ENCODE data around the gene TMEM229B.

TMEM229B gene

GRCh38 chr14:67440513-67440912, 48.0 kb downstream of the TMEM229B start:
- no peaks in the 10 kb centered on the region for H3F3A ChIP-seq (ENCODE audit: low read depth)
- no peak overlapping the region for H3K4me2 ChIP-seq (ENCODE audit: low read depth, low read length, poor library complexity, severe bottlenecking)
- no peaks in the 10 kb centered on the region for H3K27me3 ChIP-seq (ENCODE audit: insufficient read depth, low read length, poor library complexity, severe bottlenecking)
- TF ChIP-seq, protein P1, sequence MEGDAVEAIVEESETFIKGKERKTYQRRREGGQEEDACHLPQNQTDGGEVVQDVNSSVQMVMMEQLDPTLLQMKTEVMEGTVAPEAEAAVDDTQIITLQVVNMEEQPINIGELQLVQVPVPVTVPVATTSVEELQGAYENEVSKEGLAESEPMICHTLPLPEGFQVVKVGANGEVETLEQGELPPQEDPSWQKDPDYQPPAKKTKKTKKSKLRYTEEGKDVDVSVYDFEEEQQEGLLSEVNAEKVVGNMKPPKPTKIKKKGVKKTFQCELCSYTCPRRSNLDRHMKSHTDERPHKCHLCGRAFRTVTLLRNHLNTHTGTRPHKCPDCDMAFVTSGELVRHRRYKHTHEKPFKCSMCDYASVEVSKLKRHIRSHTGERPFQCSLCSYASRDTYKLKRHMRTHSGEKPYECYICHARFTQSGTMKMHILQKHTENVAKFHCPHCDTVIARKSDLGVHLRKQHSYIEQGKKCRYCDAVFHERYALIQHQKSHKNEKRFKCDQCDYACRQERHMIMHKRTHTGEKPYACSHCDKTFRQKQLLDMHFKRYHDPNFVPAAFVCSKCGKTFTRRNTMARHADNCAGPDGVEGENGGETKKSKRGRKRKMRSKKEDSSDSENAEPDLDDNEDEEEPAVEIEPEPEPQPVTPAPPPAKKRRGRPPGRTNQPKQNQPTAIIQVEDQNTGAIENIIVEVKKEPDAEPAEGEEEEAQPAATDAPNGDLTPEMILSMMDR (conservative IDR thresholded peaks at IDR 0.05; ENCODE audit: low read length): no peak
- no peak for TF ChIP-seq EZH2phosphoT487 (IDR thresholded peaks at IDR 0.05; ENCODE audit: borderline replicate concordance)
- H4K20me1 ChIP-seq (ENCODE audit: insufficient read depth, low read length, poor library complexity, severe bottlenecking): no peaks in the 10 kb centered on the region
- H3K9me2 ChIP-seq (replicated peaks; ENCODE audit: low read depth, low read length): no peaks in the 10 kb centered on the region
- no peaks in the 10 kb centered on the region for H3K36me3 ChIP-seq (ENCODE audit: insufficient read depth, low read length)
- no peak overlapping the region for H3K9ac ChIP-seq (ENCODE audit: low read depth, low read length, poor library complexity, severe bottlenecking)
- no peak overlapping the region for H3K4me3 ChIP-seq (ENCODE audit: low read length, poor library complexity, severe bottlenecking)
- no peaks in the 10 kb centered on the region for H3K79me2 ChIP-seq (ENCODE audit: insufficient read depth, low read length)
- H2AFZ ChIP-seq (ENCODE audit: low read length): no peak overlapping the region
- no peaks in the 10 kb centered on the region for H3K9me3 ChIP-seq (ENCODE audit: insufficient read depth, low read depth, low read length)
- no peaks in the 10 kb centered on the region for H3K4me1 ChIP-seq (ENCODE audit: insufficient read depth, low read length, poor library complexity, severe bottlenecking)

- H3K9me2 ChIP-seq (replicated peaks; ENCODE audit: low read depth, low read length): no peaks in the 10 kb centered on the region
- no peaks in the 10 kb centered on the region for H3K79me2 ChIP-seq (ENCODE audit: insufficient read depth, low read length)
- no peaks in the 10 kb centered on the region for H3K36me3 ChIP-seq (ENCODE audit: insufficient read depth, low read length)
- H3K4me1 ChIP-seq (ENCODE audit: insufficient read depth, low read length, poor library complexity, severe bottlenecking): no peaks in the 10 kb centered on the region
- H3K4me2 ChIP-seq (ENCODE audit: low read depth, low read length, poor library complexity, severe bottlenecking): no peak overlapping the region
- no peaks in the 10 kb centered on the region for H3F3A ChIP-seq (ENCODE audit: low read depth)
- H3K9ac ChIP-seq (ENCODE audit: low read depth, low read length, poor library complexity, severe bottlenecking): no peak overlapping the region
- TF ChIP-seq, protein P1 (conservative IDR thresholded peaks at IDR 0.05; ENCODE audit: low read length): no peak
- TF ChIP-seq EZH2phosphoT487 (IDR thresholded peaks at IDR 0.05; ENCODE audit: borderline replicate concordance): no peak
- H2AFZ ChIP-seq (ENCODE audit: low read length): no peak overlapping the region
- no peaks in the 10 kb centered on the region for H3K27me3 ChIP-seq (ENCODE audit: insufficient read depth, low read length, poor library complexity, severe bottlenecking)
- H3K9me3 ChIP-seq (ENCODE audit: insufficient read depth, low read depth, low read length): no peaks in the 10 kb centered on the region
- no peak overlapping the region for H3K4me3 ChIP-seq (ENCODE audit: low read length, poor library complexity, severe bottlenecking)
- no peaks in the 10 kb centered on the region for H4K20me1 ChIP-seq (ENCODE audit: insufficient read depth, low read length, poor library complexity, severe bottlenecking)
These were observed 49.6 kb downstream of the TMEM229B start for GRCh38 chr14:67438969-67439368.

DNA sequence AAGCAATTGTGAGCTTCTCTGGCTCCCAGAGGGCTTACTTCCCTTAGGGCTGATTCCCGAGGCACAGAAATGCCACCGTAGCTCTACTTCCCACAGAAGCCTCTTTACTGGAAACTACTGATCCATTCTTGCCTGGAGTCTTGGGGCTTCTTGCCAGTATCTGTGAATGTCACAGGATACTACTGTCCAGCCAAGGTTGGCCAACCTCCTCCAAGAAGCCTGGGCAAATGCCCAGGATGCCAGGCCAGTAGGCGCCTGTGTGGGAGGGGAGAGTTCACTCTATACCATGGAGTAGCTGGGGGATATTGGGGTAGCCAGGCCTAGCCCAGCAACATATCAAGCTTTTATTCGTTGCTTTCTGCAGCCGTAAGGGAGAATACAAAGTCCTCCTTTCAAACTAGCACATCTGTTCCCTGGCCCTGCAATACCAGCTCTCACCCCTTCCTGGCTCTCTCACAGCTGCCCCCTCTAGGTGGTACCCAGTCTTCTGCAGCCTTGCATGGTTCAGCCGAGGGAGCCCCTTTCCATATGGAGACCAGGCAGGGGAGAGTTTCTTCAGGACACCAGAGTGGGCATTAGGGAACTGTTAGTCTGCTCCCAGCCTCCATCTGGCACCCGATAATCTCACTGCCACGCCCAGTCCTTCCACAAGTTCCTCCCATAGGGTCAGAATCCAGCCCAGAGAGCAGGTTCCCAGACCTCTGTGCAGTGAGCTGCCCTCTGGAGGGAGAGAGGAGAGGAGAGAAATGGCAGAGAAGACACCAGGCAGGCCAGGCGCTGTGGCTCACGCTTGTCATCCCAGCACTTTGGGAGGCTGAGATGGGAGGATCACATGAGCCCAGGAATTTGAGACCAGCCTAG, 52.3 kb downstream of the TMEM229B start:
- no peak overlapping the region for H3K9ac ChIP-seq (ENCODE audit: low read depth, low read length, poor library complexity, severe bottlenecking)
- no peak overlapping the region for H2AFZ ChIP-seq (ENCODE audit: low read length)
- H3K79me2 ChIP-seq (ENCODE audit: insufficient read depth, low read length): no peaks in the 10 kb centered on the region
- no peak overlapping the region for H3K4me3 ChIP-seq (ENCODE audit: low read length, poor library complexity, severe bottlenecking)
- no peaks in the 10 kb centered on the region for H4K20me1 ChIP-seq (ENCODE audit: insufficient read depth, low read length, poor library complexity, severe bottlenecking)
- H3K27me3 ChIP-seq (ENCODE audit: insufficient read depth, low read length, poor library complexity, severe bottlenecking): no peaks in the 10 kb centered on the region
- no peaks in the 10 kb centered on the region for H3K9me2 ChIP-seq (replicated peaks; ENCODE audit: low read depth, low read length)
- H3F3A ChIP-seq (ENCODE audit: low read depth): no peaks in the 10 kb centered on the region
- no peaks in the 10 kb centered on the region for H3K4me1 ChIP-seq (ENCODE audit: insufficient read depth, low read length, poor library complexity, severe bottlenecking)
- H3K9me3 ChIP-seq (ENCODE audit: insufficient read depth, low read depth, low read length): no peaks in the 10 kb centered on the region
- TF ChIP-seq, protein P1 (conservative IDR thresholded peaks at IDR 0.05; ENCODE audit: low read length): peak; percentile 32; the same call in 1 of the 2 replicates
- TF ChIP-seq EZH2phosphoT487 (IDR thresholded peaks at IDR 0.05; ENCODE audit: borderline replicate concordance): no peak
- H3K4me2 ChIP-seq (ENCODE audit: low read depth, low read length, poor library complexity, severe bottlenecking): no peak overlapping the region
- no peaks in the 10 kb centered on the region for H3K36me3 ChIP-seq (ENCODE audit: insufficient read depth, low read length)

Data from Loucy (cell line).